HG02588 (cell line): ENCODE measurements around the gene ANKRD10.
A peak's percentile ranks its signal among the peaks of the same experiment; 100 is the strongest.

ENCODE experiments used
- ATAC-seq: cut with Tn5 transposase; IDR thresholded peaks from one replicate; pipeline ENCODE4 v1.9.1; 2021; ENCODE audit warnings: mild to moderate bottlenecking, moderate library complexity; ENCODE audit not compliant: unreplicated experiment

Gene ANKRD10

DNA sequence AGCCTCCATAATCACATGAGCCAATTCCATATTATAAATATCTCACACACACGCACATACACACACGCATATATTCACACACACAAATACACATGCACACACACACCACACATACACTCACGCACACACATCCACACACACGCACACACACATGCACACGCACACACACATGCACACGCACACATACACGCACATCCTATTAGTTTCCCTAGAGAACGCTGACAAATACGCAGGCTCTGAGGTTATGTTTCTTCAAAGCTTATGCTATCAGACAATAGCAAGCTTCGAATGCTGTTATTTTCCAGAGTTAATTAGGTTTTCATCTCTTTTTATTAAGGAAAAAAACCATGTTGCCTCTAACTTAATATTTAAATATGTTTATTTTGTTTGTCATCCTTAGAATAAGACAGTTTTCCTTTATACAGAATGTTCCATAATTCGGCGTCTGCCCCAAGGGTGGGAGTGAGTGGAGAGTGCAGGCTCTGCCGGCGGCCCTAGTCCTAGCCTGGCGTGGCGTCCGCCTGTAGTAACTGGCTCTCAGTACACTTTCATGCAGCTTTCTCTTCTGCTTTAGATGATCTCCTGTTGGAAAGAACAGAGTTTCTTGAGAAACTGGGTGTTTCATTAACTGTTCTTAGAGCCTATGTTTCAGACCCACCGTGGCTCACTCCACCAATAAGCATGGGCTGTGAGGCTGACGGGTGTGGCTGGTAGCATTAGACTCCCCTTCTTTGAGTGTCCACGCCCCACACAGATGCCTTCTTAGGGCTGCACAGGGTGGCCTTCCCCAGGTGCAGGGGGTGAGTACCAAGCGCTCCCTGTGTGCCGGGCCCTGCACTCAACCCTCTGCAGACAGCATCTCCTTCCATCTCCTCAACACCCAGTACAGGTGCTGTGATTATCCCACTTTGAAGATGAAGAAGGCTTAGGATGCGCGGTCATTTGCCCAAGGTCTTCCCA is 30.4 kb upstream of the ANKRD10 start:
- ATAC-seq = no peak

DNA sequence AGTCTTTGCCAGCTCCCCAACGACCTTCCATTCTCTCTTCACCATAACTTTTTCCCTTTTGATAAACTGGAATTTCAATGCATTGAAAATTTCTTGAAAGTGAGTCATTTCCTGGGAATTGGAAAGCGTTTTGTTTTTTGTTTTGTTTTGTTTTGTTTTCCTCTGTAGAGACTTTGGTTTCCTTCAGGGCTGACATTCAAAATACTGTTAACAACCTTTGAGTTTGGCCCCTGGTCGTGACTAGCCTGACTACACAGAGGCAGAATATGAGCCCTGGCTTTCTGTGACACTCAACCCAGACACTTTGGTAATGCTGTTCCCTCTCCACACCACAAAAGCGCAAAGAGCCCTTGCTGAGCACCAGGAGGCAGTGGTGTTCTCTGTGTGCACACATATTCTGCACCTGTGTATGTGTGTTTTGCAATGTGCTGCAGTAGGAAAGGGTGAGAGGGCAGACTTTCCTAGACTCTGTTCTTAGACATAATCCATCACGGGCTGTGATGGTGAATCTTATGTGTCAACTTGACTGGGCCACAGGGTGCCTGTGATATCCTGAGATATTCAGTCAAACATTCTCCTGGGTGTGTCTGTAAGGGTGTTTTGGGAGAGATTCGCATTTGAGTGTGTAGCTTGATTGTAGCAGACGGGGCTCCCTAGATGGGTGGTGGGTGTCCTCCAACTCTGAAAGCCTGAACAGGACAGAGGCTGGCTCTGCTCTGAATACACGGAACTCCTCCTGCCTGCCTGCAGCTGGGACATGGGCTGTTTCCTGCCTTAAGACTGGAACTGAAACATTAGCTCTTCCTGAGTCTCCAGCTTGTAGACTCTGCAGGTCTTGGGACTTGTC is 29.5 kb upstream of the ANKRD10 start:
- no peak for ATAC-seq

- ATAC-seq = peak; percentile 59
These were observed 27.5 kb upstream of the ANKRD10 start for GRCh38 chr13:110942248-110942981.

DNA sequence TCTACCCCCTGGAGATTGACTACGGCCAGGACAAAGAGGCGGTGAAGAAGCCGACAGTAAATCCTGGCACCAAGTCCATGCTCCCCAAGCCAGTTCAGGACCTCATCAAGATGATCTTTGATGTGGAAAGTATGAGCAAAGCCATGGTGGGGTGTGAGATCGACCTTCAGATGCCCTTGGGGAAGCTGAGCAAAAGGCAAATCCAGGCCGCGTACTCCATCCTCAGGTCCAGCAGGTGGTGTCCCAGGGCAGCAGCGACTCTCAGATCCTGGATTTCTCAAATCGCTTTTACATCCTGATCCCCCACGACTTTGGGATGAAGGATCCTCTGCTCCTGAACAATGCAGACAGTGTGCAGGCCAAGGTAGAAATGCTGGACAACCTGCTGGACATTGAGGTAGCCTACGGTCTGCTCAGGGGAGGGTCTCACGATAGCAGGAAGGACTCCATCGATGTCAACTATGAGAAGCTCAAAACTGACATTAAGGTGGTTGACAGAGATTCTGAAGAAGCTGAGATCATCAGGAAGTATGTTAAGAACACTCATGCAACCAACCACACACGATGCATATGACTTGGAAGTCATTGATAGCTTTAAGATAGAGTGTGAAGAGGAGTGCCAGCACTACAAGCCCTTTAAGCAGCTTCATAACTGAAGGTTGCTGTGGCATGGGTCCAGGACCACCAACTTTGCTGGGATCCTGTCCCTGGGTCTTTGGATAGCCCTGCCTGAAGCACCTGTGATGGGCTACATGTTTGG is 24.0 kb upstream of the ANKRD10 start:
- no peak for ATAC-seq

DNA sequence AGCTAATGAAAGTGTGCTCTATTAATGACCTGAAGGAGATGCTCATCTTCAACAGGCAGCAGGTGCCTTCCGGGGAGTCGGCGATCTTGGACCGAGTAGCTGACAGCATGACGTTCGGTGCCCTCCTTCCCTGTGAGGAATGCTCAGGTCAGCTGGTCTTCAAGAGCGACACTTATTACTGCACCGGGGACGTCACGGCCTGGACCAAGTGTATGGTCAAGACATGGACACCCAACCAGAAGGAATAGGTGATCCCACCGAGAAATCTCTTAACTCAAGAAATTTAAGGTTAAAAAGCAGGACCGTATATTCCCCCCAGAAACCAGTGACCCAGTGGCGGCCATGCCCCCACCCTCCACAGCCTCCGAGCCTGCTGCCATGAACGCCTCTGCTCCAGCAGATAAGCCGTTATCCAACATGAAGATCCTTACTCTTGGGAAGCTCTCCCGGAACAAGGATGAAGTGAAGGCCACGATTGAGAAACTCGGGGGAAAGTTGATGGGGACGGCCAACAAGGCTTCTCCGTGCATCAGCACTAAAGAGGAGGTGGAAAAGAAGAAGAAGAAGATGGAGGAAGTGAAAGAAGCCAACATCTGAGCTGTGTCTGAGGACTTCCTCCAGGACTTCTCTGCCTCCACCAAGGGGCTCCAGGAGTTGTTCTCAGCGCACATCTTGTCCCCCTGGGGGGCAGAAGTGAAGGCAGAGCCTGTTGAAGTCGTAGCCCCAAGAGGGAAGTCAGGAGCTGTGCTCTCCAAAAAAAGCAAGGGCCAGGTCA is 22.8 kb upstream of the ANKRD10 start:
- ATAC-seq = no peak

DNA sequence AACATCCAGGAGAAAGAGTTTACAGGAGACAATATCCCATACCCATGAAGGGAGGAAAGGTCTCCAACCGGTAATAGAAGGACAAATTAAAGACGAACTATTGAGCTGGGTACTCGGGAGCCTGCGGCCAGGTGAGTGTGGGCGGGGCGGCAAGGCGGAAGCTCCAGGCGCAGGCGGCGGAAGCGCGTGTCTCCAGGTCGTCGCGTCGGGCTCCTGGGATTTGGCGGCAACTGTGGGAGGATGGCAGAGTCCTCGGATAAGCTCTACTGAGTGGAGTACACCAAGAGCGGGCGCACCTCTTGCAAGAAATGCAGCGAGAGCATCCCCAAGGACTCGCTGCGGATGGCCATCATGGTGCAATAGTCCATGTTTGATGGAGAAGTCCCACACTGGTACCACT is 21.6 kb upstream of the ANKRD10 start:
- no peak for ATAC-seq

GRCh38 chr13:110932588-110932987 is 17.7 kb upstream of the ANKRD10 start:
- no peak for ATAC-seq

- no peak for ATAC-seq
These were observed 14.4 kb upstream of the ANKRD10 start for GRCh38 chr13:110929104-110929777.

DNA sequence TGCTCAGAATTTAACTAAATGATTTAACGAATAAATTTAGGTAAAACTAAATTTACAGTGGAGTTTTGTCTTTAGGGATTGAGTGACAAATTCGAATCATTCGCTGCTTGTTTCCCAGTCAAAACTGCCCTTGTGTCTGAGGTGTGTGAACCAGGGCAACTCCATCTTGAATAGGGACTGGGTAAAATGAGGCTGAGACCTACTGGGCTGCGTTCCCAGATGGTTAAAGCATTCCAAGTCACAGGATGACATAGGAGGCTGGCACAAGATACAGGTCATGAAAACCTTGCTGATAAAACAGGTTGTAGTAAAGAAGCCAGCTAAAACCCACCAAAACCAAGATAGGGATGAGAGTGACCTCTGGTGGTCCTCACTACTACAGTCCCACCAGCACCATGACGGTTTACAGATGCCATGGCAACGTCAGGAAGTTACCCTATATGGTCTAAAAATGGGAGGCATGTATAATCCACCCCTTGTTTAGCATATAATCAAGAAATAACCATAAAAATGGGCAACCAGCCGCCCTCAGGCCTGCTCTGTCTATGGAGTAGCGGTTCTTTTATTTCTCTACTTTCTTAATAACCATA is 10.2 kb upstream of the ANKRD10 start:
- ATAC-seq = no peak

GRCh38 chr13:110924639-110924934 is 9.7 kb upstream of the ANKRD10 start:
- ATAC-seq = no peak

DNA sequence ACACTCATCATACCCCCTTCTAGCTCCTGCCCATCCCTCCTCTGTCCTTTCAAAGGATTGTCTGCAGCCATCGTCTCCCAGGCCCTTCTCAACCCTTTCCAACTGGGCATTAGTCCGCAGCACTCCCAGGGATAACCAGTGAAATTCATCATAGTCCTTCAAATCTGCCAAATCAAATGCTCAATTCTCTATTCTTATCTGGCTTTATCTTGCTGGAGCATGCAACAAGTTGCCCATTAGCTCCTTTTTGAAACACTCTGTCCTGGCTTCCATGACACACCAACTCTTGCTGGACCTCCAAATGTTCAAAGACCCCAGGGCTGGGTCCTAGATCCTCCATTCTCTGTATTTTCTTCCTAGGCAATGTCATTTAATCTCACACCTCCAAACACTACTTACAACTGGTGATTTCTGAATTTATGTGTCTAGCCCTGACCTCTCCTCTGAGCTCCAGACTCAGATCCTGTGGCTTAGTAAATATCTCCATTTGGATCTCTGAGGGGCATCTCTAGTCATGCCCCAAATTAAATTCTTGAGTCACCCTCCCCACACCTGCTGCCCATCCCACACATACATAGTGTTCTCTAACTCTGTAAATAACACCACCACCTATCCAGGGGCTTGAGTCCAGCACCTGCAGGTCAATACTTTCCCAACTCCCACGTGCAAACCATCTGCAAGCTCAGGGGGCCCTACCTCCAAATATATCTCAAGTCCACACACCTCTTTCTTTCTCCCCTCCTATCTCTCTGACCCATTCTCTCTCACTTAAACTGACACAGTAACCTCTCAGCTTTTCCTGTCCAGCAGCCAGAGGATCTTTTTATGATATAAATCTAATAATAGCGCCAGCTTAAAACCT is 9.1 kb upstream of the ANKRD10 start:
- ATAC-seq = no peak

DNA sequence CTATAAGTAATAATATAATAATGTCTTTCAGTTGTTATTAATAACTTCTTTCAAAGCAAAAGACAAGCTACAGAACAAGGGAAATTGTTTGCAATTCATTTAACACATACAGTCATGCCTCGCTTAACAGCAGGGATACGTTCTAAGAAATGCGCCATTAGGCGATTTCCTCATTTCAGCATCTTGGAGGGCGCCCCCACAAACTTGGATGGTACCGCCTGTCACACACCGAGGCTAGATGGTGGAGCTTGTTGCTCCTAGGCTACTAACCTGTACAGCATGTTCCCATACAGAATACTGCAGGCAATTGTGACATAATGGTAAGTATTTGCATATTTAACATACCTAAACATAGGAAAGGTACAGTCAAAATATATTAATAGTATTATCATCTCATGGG is 8.2 kb upstream of the ANKRD10 start:
- no peak for ATAC-seq

DNA sequence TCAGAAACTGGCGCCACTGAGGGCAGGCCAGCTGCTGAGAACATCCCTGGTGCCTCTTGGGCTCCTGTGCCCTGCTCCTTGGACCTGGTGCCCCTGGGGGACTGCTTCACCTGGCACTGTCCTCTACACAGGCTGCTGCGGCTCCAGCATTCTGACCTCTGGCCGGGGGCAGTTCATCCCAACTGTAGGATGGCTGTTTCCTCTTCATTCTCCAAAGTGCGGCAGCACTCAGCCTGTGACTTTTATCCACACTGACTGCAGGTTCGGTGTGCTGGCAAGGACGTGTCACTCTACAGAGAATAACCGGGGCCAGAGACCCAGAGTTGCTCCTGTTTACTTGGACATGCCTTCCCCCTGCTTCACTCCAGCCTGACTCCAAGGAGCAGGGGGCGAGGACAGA is 7.6 kb upstream of the ANKRD10 start:
- no peak for ATAC-seq

GRCh38 chr13:110921695-110922094 is 6.8 kb upstream of the ANKRD10 start:
- ATAC-seq = no peak

DNA sequence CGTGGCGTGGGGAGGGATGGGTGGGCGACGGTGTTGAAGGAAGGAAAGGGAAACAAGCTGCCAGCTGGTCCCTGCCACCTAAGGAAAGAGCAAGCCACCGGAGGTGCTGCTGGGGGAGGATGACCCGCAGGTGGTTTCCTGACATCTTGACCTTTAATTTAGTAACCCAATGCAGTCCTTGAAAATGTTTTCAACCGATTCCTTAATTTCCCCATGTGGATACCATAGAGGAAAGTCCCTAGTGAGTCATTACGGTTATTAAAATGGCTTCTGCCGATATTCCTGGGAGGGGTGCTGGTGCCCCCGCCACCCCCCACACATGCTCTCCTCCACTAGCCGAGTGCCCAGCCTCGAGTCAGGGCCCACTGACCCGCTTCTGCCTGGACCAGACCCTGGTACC is 6.3 kb upstream of the ANKRD10 start:
- ATAC-seq = no peak

DNA sequence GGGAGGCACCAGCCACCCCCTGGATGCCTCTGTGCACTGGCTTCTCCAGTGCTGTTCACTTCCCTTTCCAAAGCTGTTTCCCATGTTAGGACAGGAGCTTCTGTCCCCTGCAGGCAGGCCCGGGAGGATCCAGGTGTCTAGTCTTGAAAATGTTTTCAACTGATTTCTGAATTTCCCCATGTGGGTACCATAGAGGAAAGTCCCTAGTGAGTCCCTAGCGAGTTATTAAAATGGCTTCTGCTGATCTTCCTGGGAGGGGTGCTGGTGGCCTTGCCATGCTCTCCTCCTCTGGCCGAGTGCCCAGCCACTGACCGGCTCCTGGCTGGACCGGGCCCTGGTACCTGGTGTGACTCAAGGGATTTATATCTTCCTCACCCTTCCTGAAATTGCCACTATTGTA is 5.2 kb upstream of the ANKRD10 start:
- no peak for ATAC-seq

DNA sequence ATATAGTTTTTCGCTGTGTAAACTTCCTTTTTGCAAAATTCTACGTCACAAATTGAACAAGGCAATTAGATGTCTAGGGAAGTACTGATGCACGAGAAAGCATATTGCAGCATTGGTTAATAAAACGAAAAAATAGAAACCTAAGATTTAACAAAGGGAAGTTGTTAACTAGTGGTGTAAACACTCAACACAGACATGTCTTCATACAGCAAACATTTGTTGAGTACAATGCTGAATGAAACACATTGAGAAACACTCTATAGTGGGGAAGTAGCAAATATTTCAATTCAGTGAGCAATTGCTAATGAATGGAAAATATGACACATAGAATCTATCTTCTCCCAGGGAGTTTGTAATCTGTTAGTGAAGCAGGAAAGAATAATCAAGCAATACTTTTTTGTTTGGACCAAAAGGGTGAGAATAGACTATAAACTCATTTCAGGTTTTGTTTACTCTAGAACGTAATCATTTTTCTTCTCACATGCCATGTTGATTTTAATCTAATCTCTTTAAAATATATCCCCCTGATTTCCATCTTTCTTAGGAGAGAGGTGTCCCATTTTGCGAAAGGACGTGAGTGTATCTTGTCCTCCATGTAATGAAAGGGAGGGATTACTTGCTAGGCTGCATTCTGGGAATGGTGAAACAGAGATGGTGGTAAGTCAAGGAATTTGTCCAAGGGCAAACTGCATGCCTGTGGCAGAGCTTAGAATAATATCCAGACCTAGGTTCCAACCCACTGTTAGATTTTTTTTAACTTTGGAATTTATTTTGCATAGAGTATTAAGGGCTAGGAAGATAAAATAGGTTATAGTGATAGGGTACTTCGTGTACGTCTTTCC is 1.7 kb upstream of the ANKRD10 start:
- no peak for ATAC-seq
